ENCODE data around the gene ADA.

The ADA gene

DNA sequence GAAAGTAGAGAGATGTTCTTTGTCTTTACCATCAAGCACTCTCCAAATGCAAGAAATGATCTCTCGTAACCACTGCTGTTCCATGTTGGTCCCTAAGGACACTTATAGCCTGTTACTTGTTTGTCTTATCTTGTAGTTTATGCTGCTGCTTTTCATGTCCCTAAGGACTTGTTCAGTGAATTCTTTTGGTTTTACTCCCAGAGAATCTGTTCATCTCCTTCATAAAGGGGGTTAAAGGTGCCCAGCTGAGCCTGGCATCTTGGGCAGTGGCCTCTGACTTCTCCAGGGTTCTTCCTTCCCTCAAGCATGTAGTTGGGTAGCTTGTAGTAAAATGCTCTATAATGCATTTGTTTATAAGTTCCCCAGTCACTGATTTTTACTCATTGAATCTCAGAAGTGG, 70.0 kb downstream of the ADA start:
- Histone ChIP-seq H3K4me1 (ENCODE audit: control insufficient read depth, low read length) (peaks cover 86% of the 10 kb centered on the region), H3K27ac (ENCODE audit: low read depth, low read length) (peak overlapping the region; percentile 95), H3K36me3 (ENCODE audit: control insufficient read depth, low read length) (peaks cover 18% of the 10 kb centered on the region), H3K9me2 (replicated peaks; ENCODE audit: control insufficient read depth, low read length) (no peaks in the 10 kb centered on the region), H3K9me3 (ENCODE audit: control insufficient read depth, insufficient read depth, low read length) (no peaks in the 10 kb centered on the region), H4K20me1 (ENCODE audit: control insufficient read depth, insufficient read depth, low read depth, low read length) (no peaks in the 10 kb centered on the region), H3K4me3 (ENCODE audit: low read length) (peak overlapping the region; percentile 81), H3K79me2 (ENCODE audit: control insufficient read depth, low read length) (peaks cover 46% of the 10 kb centered on the region), H3F3A (ENCODE audit: control insufficient read depth, insufficient read depth) (peaks cover 46% of the 10 kb centered on the region), H3K27me3 (ENCODE audit: control insufficient read depth, low read length) (no peaks in the 10 kb centered on the region), H3K4me2 (ENCODE audit: low read length) (peak overlapping the region; percentile 83)
- TF ChIP-seq CTCF (IDR thresholded peaks at IDR 0.05; ENCODE audit: low read depth, low read length, poor library complexity, severe bottlenecking) (no peak), EZH2phosphoT487 (IDR thresholded peaks at IDR 0.05; ENCODE audit: borderline replicate concordance, low read length) (no peak)

- Histone ChIP-seq H3K9me3 (ENCODE audit: control insufficient read depth, insufficient read depth, low read length) (no peaks in the 10 kb centered on the region), H3K9me2 (replicated peaks; ENCODE audit: control insufficient read depth, low read length) (no peaks in the 10 kb centered on the region), H3K4me3 (ENCODE audit: low read length) (peak overlapping the region; percentile 81), H3K4me2 (ENCODE audit: low read length) (peak overlapping the region; percentile 83), H3K27me3 (ENCODE audit: control insufficient read depth, low read length) (no peaks in the 10 kb centered on the region), H4K20me1 (ENCODE audit: control insufficient read depth, insufficient read depth, low read depth, low read length) (no peaks in the 10 kb centered on the region), H3K27ac (ENCODE audit: low read depth, low read length) (peak overlapping the region; percentile 95), H3K4me1 (ENCODE audit: control insufficient read depth, low read length) (peaks cover 86% of the 10 kb centered on the region), H3K79me2 (ENCODE audit: control insufficient read depth, low read length) (peaks cover 43% of the 10 kb centered on the region), H3F3A (ENCODE audit: control insufficient read depth, insufficient read depth) (peaks cover 40% of the 10 kb centered on the region), H3K36me3 (ENCODE audit: control insufficient read depth, low read length) (peaks cover 13% of the 10 kb centered on the region)
- TF ChIP-seq EZH2phosphoT487 (IDR thresholded peaks at IDR 0.05; ENCODE audit: borderline replicate concordance, low read length) (no peak), CTCF (IDR thresholded peaks at IDR 0.05; ENCODE audit: low read depth, low read length, poor library complexity, severe bottlenecking) (no peak)
Observed at GRCh38 chr20:44580581-44581268, 70.8 kb downstream of the ADA start.

- no peaks in the 10 kb centered on the region for H3K27me3 ChIP-seq (ENCODE audit: control insufficient read depth, low read length)
- H4K20me1 ChIP-seq (ENCODE audit: control insufficient read depth, insufficient read depth, low read depth, low read length) = no peaks in the 10 kb centered on the region
- H3K4me2 ChIP-seq (ENCODE audit: low read length) = peak overlapping the region; percentile 83
- TF ChIP-seq CTCF (IDR thresholded peaks at IDR 0.05; ENCODE audit: low read depth, low read length, poor library complexity, severe bottlenecking) (no peak), EZH2phosphoT487 (IDR thresholded peaks at IDR 0.05; ENCODE audit: borderline replicate concordance, low read length) (no peak)
- peaks cover 31% of the 10 kb centered on the region for H3K79me2 ChIP-seq (ENCODE audit: control insufficient read depth, low read length)
- no peaks in the 10 kb centered on the region for H3K9me3 ChIP-seq (ENCODE audit: control insufficient read depth, insufficient read depth, low read length)
- H3K4me1 ChIP-seq (ENCODE audit: control insufficient read depth, low read length) = peaks cover 79% of the 10 kb centered on the region
- H3K4me3 ChIP-seq (ENCODE audit: low read length) = peak overlapping the region; percentile 81
- 0 out of 2 replicates have a peak, but pooled peaks cover 3% of the 10 kb centered on the region for H3K36me3 ChIP-seq (ENCODE audit: control insufficient read depth, low read length)
- H3K9me2 ChIP-seq (replicated peaks; ENCODE audit: control insufficient read depth, low read length) = no peaks in the 10 kb centered on the region
- peaks cover 34% of the 10 kb centered on the region for H3F3A ChIP-seq (ENCODE audit: control insufficient read depth, insufficient read depth)
- peak overlapping the region; percentile 95 for H3K27ac ChIP-seq (ENCODE audit: low read depth, low read length)
Observed at GRCh38 chr20:44579313-44580081, 72.0 kb downstream of the ADA start.

Data from DOHH2 (cell line).